Measurements from ENCODE around the gene F5. TPM values are rescaled to one million over a fixed set of nuclear protein-coding genes. Genes with fewer than 3 reads are reported as not detected.
"Not testable (repeated sequence)": the region's sequence is repeated elsewhere in the genome, so short reads cannot be mapped to it uniquely, and the experiment has no call there.

Gene F5
- polyA plus RNA-seq, 12 donors, result 0.04 to 2.0 (median 0.68) TPM; not detected in 2

- DNase-seq, result no peak
These were observed 74.8 kb downstream of the F5 start for GRCh38 chr1:169511316-169512005.

DNA sequence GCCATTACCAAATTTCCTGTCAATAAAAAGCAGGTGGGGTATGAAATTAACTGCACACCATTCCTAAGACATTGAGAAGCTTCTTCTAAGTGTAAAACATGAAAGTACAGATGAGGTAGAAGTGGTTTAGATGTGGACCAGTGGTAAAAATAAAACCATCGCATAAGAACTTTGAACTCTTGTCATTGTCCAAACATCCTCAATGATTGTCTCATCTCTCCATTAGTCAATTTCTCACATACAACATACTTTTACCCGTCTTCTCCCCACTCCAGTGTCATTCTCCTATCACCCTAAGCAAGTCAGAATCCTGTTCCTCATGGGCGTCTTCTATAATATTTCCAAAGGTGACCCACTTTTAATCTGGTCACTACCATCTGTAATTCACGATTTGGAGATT, 76.2 kb downstream of the F5 start:
- DNase-seq, result no peak

GRCh38 chr1:169509354-169509753, 76.9 kb downstream of the F5 start:
- no peak for DNase-seq

- DNase-seq, result no peak
These were observed 77.6 kb downstream of the F5 start for GRCh38 chr1:169508432-169509338.

GRCh38 chr1:169507413-169507812, 78.9 kb downstream of the F5 start:
- DNase-seq, result no peak

DNA sequence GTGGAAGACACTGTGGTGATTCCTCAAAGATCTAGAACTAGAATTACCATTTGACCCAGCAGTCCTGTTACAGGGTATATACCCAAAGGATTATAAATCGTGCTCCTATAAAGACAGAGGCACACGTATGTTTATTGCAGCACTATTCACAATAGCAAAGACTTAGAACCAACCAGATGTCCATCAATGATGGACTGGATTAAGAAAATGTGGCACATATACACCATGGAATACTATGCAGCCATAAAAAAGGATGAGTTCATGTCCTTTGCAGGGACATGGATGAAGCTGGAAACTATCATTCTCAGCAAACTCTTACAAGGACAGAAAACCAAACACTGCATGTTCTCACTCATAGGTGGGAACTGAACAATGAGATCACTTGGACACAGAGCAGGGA, 82.7 kb downstream of the F5 start:
- DNase-seq, result not testable (repeated sequence)

DNA sequence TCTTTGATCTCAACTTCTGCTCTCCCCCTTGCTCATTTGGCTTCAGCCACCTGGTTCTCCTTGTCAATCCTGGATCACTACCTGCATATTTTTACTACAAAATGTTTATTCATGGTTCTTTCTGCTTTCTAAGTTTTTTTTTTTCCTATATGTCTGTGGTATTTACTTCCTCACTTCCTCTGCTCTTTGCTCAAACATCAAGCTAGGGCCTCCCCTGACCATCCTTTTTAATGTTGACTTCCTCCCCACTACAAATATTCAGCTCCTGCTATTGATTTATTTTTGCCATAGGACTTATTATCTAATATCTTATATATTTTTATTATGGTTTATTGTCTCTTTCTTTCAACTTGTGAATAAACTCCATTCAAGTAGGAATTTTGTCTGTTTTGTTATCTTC, 86.5 kb downstream of the F5 start:
- no peak for DNase-seq

DNA sequence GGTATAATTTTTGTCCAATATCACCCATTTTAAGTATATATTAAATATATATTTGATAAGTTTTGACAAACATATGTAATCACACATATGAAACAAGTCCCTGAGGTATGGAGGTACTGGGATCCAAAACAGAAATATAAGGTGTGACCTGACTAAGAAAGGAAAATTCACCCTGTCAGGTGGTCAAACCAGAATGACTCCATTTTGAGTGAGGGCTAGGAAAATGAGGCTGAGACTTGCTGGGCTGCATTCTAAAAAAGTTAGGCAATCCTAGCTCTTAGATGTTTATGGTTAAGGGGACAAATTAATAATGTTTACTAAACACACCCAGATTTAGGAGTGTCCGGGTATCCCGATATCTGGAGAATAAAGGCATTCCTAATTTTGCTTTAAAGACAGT, 89.0 kb downstream of the F5 start:
- DNase-seq, result no peak

- DNase-seq, result no peak
These were observed 90.4 kb downstream of the F5 start for GRCh38 chr1:169495916-169496315.

DNA sequence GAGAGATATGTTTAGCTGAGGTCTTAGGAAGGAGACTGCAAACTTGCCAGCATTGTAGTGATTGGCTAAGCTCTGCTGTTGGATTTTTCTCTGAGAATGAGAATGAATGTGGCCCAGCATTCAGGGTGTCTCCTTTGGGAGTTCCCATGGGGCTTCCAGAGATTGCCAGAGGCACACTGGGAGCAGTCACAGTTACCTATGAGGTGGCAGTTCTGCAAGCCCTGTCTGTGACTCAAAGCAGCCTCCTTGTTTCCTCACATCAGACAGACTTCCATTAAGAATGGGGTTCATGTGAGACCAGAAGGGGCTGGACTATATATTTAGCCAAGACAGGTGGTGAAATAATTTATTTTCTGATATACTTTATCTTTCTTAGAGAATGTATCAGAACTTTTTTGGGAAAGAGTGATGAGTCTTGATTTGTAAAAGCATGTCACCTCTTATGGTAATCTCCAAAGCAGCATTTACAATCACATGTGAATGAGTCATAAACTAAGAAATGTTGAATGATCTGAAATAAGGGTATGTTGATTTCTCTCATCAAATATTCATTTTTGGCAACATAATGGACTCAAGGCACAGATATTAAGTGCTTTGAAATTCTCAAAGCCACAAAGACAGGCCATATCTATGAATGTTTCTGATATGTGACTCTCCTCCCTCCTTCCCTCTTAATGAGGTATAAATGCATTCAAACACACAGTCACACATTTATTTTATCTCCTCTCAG, 91.1 kb downstream of the F5 start:
- DNase-seq, result no peak

GRCh38 chr1:169494343-169494742, 91.9 kb downstream of the F5 start:
- no peak for DNase-seq

- DNase-seq, result no peak
These were observed 93.0 kb downstream of the F5 start for GRCh38 chr1:169493251-169493650.

DNA sequence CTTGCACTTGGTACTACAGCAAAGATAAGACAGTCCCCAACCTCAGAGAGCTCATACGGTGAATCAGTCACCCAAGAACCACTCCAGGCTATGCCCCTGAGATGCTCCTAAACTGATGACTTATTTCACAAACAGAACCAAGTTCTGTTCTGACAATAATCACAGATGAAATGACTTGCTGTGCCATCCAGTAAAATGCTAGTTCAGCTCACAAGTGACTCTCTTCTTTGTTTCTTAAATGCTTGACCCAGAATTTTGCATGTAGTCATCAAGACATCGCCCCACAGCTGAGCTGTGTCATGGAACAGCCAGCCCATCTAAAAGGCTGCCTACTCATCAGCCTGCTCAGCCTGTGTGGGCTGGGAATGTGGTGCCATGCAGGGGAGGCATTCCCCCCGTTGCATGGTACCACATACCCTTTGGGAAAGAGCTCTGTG, 94.4 kb downstream of the F5 start:
- DNase-seq, result no peak

- no peak for DNase-seq
These were observed 98.1 kb downstream of the F5 start for GRCh38 chr1:169488157-169488556.

- DNase-seq, result no peak
These were observed 98.7 kb downstream of the F5 start for GRCh38 chr1:169487561-169487960.

DNA sequence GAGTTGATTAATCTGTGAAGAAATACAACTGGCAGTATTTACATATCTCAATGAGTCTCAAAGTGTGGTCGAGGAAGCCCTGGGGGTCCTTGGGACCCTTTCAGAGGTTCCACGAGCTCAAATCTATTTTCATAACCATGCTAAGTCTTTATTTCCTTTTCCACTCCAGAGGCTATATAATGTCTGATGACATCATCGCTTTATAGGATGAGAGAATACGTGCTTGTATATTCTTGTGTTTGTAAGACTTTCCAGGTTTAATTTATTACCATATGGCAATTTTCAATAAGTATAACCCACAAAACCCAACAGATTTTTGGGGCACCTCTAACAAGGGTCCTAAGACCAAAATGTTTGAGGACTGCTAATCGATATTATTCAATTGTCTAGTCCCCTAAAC, 99.1 kb downstream of the F5 start:
- no peak for DNase-seq

DNA sequence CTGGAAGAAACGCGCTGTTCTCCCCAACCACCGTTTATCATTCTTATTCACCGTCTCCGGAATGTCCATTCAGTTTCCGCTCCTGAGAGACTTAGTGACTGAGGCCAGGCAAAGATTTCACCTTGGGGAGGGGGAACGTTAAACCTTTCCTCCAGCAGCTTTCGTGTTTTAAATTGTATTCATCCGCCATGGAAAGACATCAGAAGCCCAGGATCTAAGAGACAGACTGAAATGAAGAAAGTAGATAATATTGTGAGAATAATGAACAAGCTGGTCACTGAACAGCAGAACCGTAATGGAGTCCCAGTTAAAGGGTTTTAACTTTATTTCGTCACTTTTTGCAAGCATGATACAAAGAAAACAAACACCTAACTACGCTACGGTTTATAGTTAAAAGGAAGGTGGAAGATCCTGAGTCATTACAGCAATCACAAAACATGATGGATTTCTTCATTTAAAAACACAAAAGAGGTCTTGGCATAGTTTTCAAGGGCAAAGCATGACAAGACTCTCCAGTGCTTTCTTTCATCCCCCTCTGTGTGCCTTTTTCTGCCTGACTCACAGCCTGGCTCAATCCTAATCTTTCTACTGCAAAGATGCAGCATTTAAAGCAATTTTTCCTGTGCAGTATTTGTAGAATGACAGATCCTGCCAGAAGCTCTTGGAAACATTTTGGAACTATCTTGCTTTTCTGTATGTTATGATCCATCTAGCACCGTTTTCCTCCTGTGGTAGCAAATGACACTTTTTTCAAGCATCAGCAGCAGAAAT, 99.8 kb downstream of the F5 start:
- peak; percentile 65 for DNase-seq

GRCh38 chr1:169485431-169486280, 100.6 kb downstream of the F5 start, which contains the start of gene SLC19A2:
Gene SLC19A2, minus strand, starts transcription at chr1:169485944. Its CDS starts 178 bp downstream, at chr1:169485766.
- DNase-seq, result peak; percentile 100

GRCh38 chr1:169484683-169485430, 101.4 kb downstream of the F5 start:
- peak; percentile 64 for DNase-seq

- DNase-seq, result no peak
These were observed 102.2 kb downstream of the F5 start for GRCh38 chr1:169484101-169484500.

Data from muscle of arm (tissue), 12 donors.